Smooth muscle cell of bladder (primary cell): Measurements from ENCODE around the gene NDFIP2. TPM values are rescaled to one million over a fixed set of nuclear protein-coding genes. Genes with fewer than 3 reads are reported as not detected.

ENCODE experiments used
- total RNA-seq: library from RNA; depleted of rRNA; stranded (reverse); fragments of >200 nt; gene quantifications from 2 replicates; pipeline ENCODE4 v1.2.3, GENCODE V29; 2014

The NDFIP2 gene
- 37.5 and 38.6 TPM in 2 replicates for total RNA-seq

DNA sequence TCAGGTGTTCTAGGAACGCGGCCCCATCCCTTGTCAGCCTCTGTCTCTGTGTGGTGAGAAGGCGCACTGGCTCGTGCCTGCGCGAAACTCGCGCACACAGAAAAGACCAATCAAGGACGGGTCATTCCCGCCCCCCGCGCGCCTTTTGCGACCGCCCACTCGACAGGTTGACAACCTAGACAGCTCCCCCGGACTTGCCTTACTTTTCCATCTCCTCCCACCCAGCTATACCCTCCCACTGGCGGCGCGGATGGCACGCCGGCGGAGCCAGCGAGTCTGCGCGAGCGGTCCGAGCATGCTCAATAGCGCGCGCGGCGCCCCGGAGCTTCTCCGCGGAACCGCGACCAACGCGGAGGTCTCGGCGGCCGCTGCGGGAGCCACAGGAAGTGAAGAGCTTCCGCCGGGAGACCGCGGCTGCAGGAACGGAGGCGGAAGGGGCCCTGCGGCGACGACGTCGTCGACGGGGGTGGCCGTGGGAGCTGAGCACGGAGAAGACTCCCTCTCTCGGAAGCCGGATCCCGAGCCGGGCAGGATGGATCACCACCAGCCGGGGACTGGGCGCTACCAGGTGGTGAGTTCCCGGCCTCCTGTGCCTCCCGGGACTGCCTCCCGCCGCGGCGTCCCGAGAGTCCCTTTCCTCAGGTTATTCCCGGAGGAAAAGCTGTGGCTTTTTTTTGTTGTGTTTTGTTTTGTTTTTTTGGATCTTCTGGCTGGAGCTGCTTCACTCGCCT lies at the start of gene NDFIP2:
Gene NDFIP2, plus strand, starts transcription at position 202 of the 731 bp plus-strand sequence. Its CDS starts 49 bp downstream, at position 251.

Other genes starting within 250 kb of the NDFIP2 start
- 12.8 and 13.5 TPM in 2 replicates for gene RBM26, start 74.9 kb upstream of the NDFIP2 start, total RNA-seq